Measurements from ENCODE around the gene ATE1. TPM values are rescaled to one million over a fixed set of nuclear protein-coding genes. Genes with fewer than 3 reads are reported as not detected.
A peak's percentile ranks its signal among the peaks of the same experiment; 100 is the strongest.

ATE1 gene
- total and polyA plus RNA-seq, 2 donors (not counting 1 experiment from before 2014, with no cell fraction given), result 19.3 to 28.1 TPM

DNA sequence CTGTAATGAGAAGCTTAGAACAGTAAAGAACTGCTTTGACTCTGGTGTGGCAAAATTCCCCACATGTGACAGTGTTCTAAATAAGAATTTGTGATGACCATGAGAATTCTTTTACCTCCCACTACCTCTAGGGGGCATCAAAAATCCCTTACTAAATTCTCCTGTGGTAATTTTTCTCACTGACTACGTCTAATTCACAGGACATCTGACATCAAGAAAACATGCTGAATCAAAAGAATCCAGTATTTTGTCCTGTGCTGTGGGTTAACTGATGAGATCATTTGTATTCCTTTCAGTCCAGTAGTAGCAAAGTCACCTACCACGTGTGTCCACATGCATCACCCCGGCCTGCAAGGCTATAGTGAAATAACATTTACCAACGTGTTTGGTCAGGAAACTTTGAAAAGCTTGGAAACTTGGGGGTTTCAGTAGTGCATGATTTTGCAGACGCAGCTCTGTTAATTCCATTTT, 103.8 kb downstream of the ATE1 start:
- H3K4me2 ChIP-seq (ENCODE audit: extremely low read depth, insufficient read depth, low read length), result no peak overlapping the region
- H4K20me1 ChIP-seq (ENCODE audit: control insufficient read depth, extremely low read depth, insufficient read depth, low read length), result no peaks in the 10 kb centered on the region
- H3K9ac ChIP-seq (ENCODE audit: insufficient read depth, low read length), result no peak overlapping the region
- no peaks in the 10 kb centered on the region for H3K79me2 ChIP-seq (ENCODE audit: control insufficient read depth, insufficient read depth, low read length)
- no peaks in the 10 kb centered on the region for H3K36me3 ChIP-seq (ENCODE audit: control insufficient read depth, insufficient read depth, low read length)
- H3K4me3 ChIP-seq (replicated peaks in 1 of 4; ENCODE audit: control extremely low read depth in 1 of 4, insufficient read depth in 1 of 4, low read depth in 3 of 4, low read length in 4 of 4), result no peak overlapping the region
- DNase-seq (ENCODE audit: low read depth in 2 of 2), result peak; percentile 35 to 61
- no peaks in the 10 kb centered on the region for H3K9me3 ChIP-seq (ENCODE audit: control insufficient read depth, insufficient read depth, low read depth, low read length)
- H3K4me1 ChIP-seq (ENCODE audit: control insufficient read depth, extremely low read depth, insufficient read depth, low read length), result no peaks in the 10 kb centered on the region
- H3K27me3 ChIP-seq (ENCODE audit: control insufficient read depth, insufficient read depth, low read length), result no peaks in the 10 kb centered on the region
- H2AFZ ChIP-seq (ENCODE audit: low read length), result peak overlapping the region; percentile 55
- TF ChIP-seq, protein P1, sequence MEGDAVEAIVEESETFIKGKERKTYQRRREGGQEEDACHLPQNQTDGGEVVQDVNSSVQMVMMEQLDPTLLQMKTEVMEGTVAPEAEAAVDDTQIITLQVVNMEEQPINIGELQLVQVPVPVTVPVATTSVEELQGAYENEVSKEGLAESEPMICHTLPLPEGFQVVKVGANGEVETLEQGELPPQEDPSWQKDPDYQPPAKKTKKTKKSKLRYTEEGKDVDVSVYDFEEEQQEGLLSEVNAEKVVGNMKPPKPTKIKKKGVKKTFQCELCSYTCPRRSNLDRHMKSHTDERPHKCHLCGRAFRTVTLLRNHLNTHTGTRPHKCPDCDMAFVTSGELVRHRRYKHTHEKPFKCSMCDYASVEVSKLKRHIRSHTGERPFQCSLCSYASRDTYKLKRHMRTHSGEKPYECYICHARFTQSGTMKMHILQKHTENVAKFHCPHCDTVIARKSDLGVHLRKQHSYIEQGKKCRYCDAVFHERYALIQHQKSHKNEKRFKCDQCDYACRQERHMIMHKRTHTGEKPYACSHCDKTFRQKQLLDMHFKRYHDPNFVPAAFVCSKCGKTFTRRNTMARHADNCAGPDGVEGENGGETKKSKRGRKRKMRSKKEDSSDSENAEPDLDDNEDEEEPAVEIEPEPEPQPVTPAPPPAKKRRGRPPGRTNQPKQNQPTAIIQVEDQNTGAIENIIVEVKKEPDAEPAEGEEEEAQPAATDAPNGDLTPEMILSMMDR (conservative IDR thresholded peaks at IDR 0.05 in 1 of 2, IDR thresholded peaks at IDR 0.05 in 1 of 2; ENCODE audit: low read depth in 1 of 2, low read length in 2 of 2), result peak; percentile 60 to 77
- no peak for TF ChIP-seq EZH2 (IDR thresholded peaks at IDR 0.05; ENCODE audit: low read length, missing control alignments)
- H3K27ac ChIP-seq (ENCODE audit: insufficient read depth, low read length), result no peak overlapping the region

DNA sequence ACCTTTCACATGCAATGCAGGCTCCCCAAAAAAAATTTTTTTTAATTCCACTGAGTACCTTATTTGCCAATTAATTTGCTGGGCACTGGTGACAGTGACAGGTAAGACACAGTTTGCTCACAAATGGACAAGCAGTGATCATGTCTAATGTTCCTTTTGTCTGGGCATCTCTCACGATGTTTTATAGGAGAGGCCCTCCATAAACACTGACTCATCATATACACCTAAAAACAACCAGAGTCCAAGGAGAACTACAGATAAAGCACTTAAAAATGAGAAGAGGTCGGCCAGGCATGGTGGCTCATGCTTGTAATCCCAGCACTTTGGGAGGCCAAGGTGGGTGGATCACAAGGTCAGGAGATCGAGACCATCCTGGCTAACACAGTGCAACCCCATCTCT, 105.1 kb downstream of the ATE1 start:
- H3K27ac ChIP-seq (ENCODE audit: insufficient read depth, low read length), result no peak overlapping the region
- no peak overlapping the region for H3K4me2 ChIP-seq (ENCODE audit: extremely low read depth, insufficient read depth, low read length)
- H3K9me3 ChIP-seq (ENCODE audit: control insufficient read depth, insufficient read depth, low read depth, low read length), result no peaks in the 10 kb centered on the region
- H3K4me3 ChIP-seq (replicated peaks in 1 of 4; ENCODE audit: control extremely low read depth in 1 of 4, insufficient read depth in 1 of 4, low read depth in 3 of 4, low read length in 4 of 4), result no peak overlapping the region
- H4K20me1 ChIP-seq (ENCODE audit: control insufficient read depth, extremely low read depth, insufficient read depth, low read length), result no peaks in the 10 kb centered on the region
- no peaks in the 10 kb centered on the region for H3K27me3 ChIP-seq (ENCODE audit: control insufficient read depth, insufficient read depth, low read length)
- no peak overlapping the region for H2AFZ ChIP-seq (ENCODE audit: low read length)
- TF ChIP-seq, protein P1 (conservative IDR thresholded peaks at IDR 0.05 in 1 of 2, IDR thresholded peaks at IDR 0.05 in 1 of 2; ENCODE audit: low read depth in 1 of 2, low read length in 2 of 2), result no peak
- no peak for TF ChIP-seq EZH2 (IDR thresholded peaks at IDR 0.05; ENCODE audit: low read length, missing control alignments)
- H3K4me1 ChIP-seq (ENCODE audit: control insufficient read depth, extremely low read depth, insufficient read depth, low read length), result no peaks in the 10 kb centered on the region
- H3K9ac ChIP-seq (ENCODE audit: insufficient read depth, low read length), result no peak overlapping the region
- H3K79me2 ChIP-seq (ENCODE audit: control insufficient read depth, insufficient read depth, low read length), result no peaks in the 10 kb centered on the region
- no peaks in the 10 kb centered on the region for H3K36me3 ChIP-seq (ENCODE audit: control insufficient read depth, insufficient read depth, low read length)
- DNase-seq (ENCODE audit: low read depth in 2 of 2), result no peak

DNA sequence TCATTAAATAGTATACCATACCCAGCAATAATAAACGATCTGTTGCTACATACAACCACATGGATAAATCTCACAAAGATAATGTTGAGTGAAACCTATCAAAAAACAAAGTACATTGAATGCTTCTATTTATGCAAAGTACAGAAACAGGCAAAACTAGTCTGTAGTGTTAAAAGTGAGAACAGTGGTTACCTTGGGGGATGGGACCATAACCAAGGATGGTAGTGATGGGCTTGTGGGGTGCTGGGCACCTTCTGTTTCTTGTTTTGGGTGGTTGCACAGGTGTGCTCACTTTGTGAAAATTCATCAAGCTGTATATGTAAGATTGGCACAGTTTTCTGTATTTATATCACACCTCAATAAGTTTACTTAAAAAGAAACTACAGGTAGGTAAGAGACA, 105.7 kb downstream of the ATE1 start:
- Histone ChIP-seq H3K27ac (ENCODE audit: insufficient read depth, low read length) (no peak overlapping the region), H3K9me3 (ENCODE audit: control insufficient read depth, insufficient read depth, low read depth, low read length) (no peaks in the 10 kb centered on the region), H4K20me1 (ENCODE audit: control insufficient read depth, extremely low read depth, insufficient read depth, low read length) (no peaks in the 10 kb centered on the region), H3K4me2 (ENCODE audit: extremely low read depth, insufficient read depth, low read length) (no peak overlapping the region), H3K9ac (ENCODE audit: insufficient read depth, low read length) (no peak overlapping the region), H3K27me3 (ENCODE audit: control insufficient read depth, insufficient read depth, low read length) (no peaks in the 10 kb centered on the region), H3K79me2 (ENCODE audit: control insufficient read depth, insufficient read depth, low read length) (no peaks in the 10 kb centered on the region), H2AFZ (ENCODE audit: low read length) (no peak overlapping the region), H3K4me3 (replicated peaks in 1 of 4; ENCODE audit: control extremely low read depth in 1 of 4, insufficient read depth in 1 of 4, low read depth in 3 of 4, low read length in 4 of 4) (no peak overlapping the region), H3K4me1 (ENCODE audit: control insufficient read depth, extremely low read depth, insufficient read depth, low read length) (no peaks in the 10 kb centered on the region), H3K36me3 (ENCODE audit: control insufficient read depth, insufficient read depth, low read length) (no peaks in the 10 kb centered on the region)
- no peak for TF ChIP-seq EZH2 (IDR thresholded peaks at IDR 0.05; ENCODE audit: low read length, missing control alignments)
- TF ChIP-seq, protein P1 (conservative IDR thresholded peaks at IDR 0.05 in 1 of 2, IDR thresholded peaks at IDR 0.05 in 1 of 2; ENCODE audit: low read depth in 1 of 2, low read length in 2 of 2), result no peak
- DNase-seq (ENCODE audit: low read depth in 2 of 2), result no peak

Measured in fibroblast of lung (primary cell).